ENCODE data around the gene TBX18. TPM values are rescaled to one million over a fixed set of nuclear protein-coding genes. Genes with fewer than 3 reads are reported as not detected.
A peak's percentile ranks its signal among the peaks of the same experiment; 100 is the strongest.

Gene TBX18
- total RNA-seq, 1 experiment from 2014 or later, result 11.8 TPM

GRCh38 chr6:84773431-84774156, 9.2 kb upstream of the TBX18 start:
- no peak for DNase-seq (ENCODE audit: extremely low read depth, low read depth)

DNA sequence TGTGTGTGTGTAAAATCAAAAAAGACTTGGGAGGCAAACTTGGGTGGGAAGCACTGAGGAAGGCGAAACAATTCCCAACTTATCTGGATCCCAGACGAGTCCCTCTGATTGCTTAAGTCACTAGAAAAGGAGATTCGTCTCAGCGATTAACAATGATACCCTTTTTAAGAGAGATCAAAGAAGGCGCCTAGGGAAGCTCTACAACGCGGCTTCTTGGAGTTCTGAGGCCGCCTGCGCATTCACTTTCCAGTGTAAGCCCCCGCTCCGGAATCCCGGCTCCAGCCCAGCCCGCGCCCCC, 8.7 kb upstream of the TBX18 start:
- DNase-seq (ENCODE audit: extremely low read depth, low read depth), result no peak

- DNase-seq (ENCODE audit: extremely low read depth, low read depth), result no peak
Observed at GRCh38 chr6:84772428-84773132, 8.2 kb upstream of the TBX18 start.

DNA sequence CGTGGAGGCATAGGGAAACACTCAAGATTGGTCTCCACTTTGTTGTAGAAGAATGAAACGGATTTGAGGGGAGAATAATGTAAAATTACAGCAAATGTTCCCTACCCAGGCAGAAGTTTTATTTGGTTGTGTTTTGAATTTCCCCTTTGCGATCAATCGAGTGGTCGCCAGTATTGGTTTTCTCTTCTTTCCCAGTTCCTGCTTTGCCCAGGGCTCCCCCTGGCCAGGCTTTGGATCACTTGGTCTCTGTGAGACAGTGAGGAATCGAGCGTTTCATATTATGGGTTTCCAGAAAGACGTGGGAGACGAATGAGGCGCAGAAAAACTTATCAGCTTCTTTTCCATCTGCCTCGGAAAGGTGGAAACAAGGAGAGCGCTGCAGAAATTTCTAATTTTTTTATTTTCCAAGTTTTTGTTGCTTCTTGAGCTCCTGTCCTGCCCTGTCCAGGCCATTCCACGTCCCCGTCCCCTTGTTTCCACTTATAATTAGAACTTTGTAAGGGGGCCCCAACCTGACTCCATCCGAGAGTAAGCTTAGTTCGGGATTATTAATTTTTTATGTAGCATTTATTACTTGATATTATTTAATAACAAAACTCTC, 7.5 kb upstream of the TBX18 start:
- no peak for DNase-seq (ENCODE audit: extremely low read depth, low read depth)

- no peak for DNase-seq (ENCODE audit: extremely low read depth, low read depth)
Observed at GRCh38 chr6:84771125-84771755, 6.8 kb upstream of the TBX18 start.

DNA sequence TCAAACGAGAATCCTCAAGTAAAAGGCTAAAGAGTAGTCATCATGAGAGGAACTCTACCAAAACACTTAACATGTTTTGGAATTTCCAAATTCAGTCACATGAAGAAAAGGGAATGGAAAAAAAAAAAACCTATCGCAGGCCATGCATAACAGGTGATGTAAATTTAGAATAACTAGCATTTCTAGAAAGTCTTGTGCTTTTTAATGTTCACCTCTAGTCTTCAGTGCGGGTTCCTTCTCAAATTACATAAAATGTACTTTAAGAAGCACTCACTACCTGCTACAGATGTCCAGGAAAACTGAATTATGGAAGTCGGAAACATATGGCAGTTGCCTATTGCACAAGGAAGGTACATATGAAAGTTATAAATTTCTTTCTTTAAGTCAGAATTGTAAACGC, 6.1 kb upstream of the TBX18 start:
- no peak for DNase-seq (ENCODE audit: extremely low read depth, low read depth)

- no peak for DNase-seq (ENCODE audit: extremely low read depth, low read depth)
Observed at GRCh38 chr6:84769306-84769705, 4.9 kb upstream of the TBX18 start.

GRCh38 chr6:84768442-84769174, 4.2 kb upstream of the TBX18 start:
- no peak for DNase-seq (ENCODE audit: extremely low read depth, low read depth)

DNA sequence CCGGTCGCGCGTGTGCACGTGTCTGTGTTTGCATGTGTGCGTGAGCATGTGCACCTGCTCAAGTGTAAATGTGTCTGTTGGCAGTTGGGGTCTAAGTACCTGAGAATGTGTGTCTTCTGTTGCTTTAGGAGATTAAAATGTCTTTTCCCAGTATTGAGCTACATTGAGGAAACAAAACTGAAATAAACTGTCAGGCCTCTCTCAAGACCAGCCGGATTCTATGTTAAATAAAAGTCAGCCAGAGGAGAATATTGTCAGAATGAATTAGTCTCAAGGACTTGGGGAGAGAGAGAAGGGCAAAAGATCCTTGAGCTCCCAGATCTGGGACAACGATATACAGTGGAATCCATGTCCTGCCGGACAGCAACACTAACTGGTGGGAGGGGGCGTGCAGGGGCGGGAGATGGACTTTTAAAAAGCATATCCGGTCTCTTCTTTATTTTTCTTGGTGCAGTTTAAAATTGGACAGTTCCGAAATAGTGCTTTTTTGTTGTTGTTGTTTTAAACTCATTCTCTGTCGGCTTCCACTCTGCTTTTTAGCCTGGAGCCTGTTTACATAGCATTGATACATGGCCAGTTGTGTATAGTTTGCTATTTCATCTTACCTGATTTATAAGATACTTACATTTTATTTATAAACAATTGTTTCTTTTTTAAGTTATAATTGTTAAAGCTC, 3.3 kb upstream of the TBX18 start:
- no peak for DNase-seq (ENCODE audit: extremely low read depth, low read depth)

- DNase-seq (ENCODE audit: extremely low read depth, low read depth), result no peak
Observed at GRCh38 chr6:84766799-84767525, 2.6 kb upstream of the TBX18 start.

- no peak for DNase-seq (ENCODE audit: extremely low read depth, low read depth)
Observed at GRCh38 chr6:84766118-84766798, 1.9 kb upstream of the TBX18 start.

DNA sequence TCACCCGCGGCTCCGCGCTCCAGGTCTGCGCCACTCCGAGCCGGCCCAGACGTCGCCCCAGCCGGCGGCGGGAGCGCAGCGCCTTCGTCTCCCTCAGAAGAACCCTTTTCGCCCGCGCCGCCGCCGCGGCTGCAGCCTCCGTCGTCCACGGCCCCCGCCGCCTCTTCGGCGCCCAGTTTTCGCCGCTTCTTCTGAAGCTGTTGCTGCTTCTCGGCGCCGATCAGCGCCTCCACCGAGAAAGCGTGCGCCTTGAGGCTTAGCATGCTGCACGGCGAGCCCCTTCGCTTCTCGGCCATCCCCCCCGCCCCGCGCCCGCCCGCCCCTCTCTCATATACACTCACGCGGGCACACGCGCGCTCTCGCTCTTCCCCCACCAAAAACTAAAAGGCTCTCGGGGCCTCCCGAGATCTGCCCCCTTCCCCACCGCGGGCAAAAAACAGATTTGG, 489 bp downstream of the TBX18 start:
- no peak for DNase-seq (ENCODE audit: extremely low read depth, low read depth)

DNA sequence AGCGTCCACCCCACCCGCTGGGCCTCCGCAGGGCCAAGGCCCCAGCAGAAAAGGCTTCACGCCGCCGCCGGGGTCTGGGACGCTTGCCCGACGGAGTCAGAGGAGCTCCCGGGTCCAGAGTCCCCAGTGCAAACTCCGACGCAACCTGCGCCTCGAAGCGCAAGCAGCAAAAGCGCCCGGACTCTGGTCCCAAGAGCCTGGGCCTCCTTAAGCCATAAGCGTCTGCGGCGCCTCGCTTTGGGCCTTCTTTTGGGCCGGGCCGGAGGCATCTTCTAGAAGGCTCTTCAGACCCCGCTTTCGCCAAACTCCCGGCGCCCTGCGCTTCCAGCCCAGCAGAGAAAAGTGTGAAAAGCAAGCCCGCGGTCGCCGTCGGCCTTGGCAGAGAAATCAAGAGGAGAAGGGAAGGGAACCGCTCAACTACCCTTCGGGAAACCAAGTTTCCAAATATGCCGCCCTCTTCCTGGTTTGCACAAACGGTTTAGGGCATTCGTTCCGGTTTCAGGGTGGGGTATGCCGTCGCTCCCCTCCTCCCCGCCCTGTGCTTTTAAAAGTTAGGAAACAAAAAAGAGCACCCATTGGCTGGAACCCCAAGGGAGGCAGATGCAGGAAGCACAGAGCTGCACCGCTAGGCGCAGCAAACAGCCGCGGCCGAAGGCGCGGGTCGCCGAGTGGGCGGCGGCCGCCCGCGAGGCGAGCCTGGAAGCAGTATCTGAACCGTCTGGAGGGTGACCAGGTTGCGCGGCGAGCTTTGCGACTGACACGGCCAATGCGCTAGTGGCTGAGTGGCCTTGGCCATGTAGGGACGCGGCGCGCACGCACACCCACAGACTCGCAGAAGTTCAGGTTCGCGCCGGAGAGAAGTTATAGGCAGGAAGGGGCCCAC, 1.2 kb downstream of the TBX18 start:
- peak; percentile 52 for DNase-seq (ENCODE audit: extremely low read depth, low read depth)

DNA sequence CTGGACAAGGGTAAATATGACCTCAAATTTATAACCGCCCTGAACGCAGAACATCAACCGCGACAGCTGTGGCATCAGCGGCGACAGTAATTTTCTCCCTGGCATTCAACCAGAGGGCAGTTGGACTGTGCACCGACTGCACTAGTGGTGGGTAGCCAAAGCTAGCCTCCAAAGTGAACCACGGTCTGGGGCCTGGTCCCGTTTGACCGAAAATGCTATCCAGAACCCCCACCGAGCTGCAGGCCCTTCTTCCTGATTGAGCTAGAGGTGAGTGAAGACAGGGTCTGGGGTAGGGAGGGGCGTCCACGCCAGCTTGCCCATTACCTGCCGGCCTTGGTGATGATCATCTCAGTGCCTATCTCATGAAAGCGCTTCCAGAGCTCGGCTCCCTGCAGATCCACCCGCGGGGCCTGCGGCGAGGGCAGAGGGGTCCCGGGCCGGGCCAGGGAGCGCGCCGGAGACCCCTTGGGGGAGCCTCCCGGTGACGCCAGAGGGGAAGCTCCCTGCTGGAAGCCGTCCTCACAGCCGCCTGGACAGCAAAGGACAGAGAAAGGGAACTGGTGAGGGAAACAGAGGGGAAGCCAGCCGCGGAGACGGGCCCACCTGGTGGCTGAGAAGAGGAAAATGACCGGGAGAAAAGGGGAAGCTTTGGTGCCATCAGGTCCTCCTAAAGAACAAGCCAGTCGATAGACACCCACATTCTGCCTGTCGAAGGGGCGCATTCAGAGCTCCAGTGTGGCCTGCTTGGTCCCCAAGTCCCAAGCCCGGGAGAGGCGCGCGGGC, 2.0 kb downstream of the TBX18 start:
- no peak for DNase-seq (ENCODE audit: extremely low read depth, low read depth)

DNA sequence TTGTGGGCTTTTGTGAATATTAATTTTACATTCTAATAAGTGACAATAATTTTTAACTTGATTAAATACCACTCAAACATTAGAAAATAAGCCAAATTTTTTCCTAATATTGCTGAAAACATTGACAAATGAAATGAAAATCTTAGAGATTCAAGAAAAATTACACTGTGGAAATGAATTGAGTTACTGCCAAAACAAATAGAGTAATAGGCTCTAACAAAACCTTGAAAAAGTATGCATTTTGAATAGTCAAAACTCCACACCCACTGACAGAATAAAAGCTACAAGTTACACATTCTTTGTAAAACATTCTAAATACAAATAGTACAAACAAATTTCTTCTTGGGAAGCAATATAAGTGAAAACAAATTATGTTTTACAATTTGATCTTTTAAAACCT, 5.9 kb downstream of the TBX18 start:
- DNase-seq (ENCODE audit: extremely low read depth, low read depth), result no peak

GRCh38 chr6:84756877-84757276, 7.5 kb downstream of the TBX18 start:
- DNase-seq (ENCODE audit: extremely low read depth, low read depth), result no peak

- no peak for DNase-seq (ENCODE audit: extremely low read depth, low read depth)
Observed at GRCh38 chr6:84756466-84756865, 7.9 kb downstream of the TBX18 start.

Data from NCI-H460 (cell line).